Aorta (tissue), 5 donors: ENCODE results near the gene KCNIP1. TPM values are rescaled to one million over a fixed set of nuclear protein-coding genes. Genes with fewer than 3 reads are reported as not detected.

ENCODE experiments used
- ATAC-seq: fragments of 200-7000 bp; cut with Tn5 transposase; one replicate; pipeline ENCODE4 v1.9.1; 2022; ENCODE audit warnings: moderate library complexity; ENCODE audit not compliant: low FRiP score
- DNase-seq, 2 donors: peaks; one replicate each; pipeline ENCODE4 v3.0.0-alpha.2; 2020
- H3K27ac ChIP-seq, 2 donors: one replicate each; pipeline ENCODE4 v1.5.1; 2013; ENCODE audit warnings: low read length in 2 of 2, mild to moderate bottlenecking in 2 of 2, moderate library complexity in 2 of 2, control low read depth in 1 of 2, inconsistent platforms in 1 of 2, low read depth in 1 of 2
- H3K27me3 ChIP-seq, 2 donors: one replicate each; pipeline ENCODE4 v1.6.1; 2013; ENCODE audit warnings: control low read depth in 1 of 2, low read length in 1 of 2, mild to moderate bottlenecking in 1 of 2, moderate library complexity in 1 of 2; ENCODE audit not compliant: insufficient read depth in 2 of 2, control insufficient read depth in 1 of 2
- H3K36me3 ChIP-seq, 2 donors: one replicate each; pipeline ENCODE4 v1.6.1; 2013; ENCODE audit warnings: control low read depth in 1 of 2, low read length in 1 of 2, mild to moderate bottlenecking in 1 of 2; ENCODE audit not compliant: insufficient read depth in 2 of 2, control insufficient read depth in 1 of 2
- H3K4me1 ChIP-seq, 2 donors: one replicate each; pipeline ENCODE4 v1.6.1; 2013; ENCODE audit warnings: low read length in 2 of 2, control low read depth in 1 of 2, mild to moderate bottlenecking in 1 of 2, moderate library complexity in 1 of 2; ENCODE audit not compliant: insufficient read depth in 2 of 2, control insufficient read depth in 1 of 2
- H3K4me3 ChIP-seq, 2 donors: one replicate each; pipeline ENCODE4 v1.5.1; 2013; ENCODE audit warnings: low read length in 2 of 2, control low read depth in 1 of 2, mild to moderate bottlenecking in 1 of 2
- H3K9me3 ChIP-seq: one replicate; pipeline ENCODE4 v1.6.1; 2013; ENCODE audit warnings: mild to moderate bottlenecking, low read length; ENCODE audit not compliant: control insufficient read depth
- WGBS, 2 donors: extraction: QIAGEN DNeasy Blood & Tissue Kit; methylation state at CpG; one replicate each; pipeline ENCODE4 v1.1.7; 2013; 5-methylcytosine and 5-hydroxymethylcytosine counted together
- intact Hi-C, 2 donors: fragments of 100-400 bp; cut with DNase I; formaldehyde crosslinking; loops; one replicate each; pipeline versions ENCODE4 v1.14.2 to v1.15.0; 2022
- polyA plus RNA-seq, 2 donors: library from polyadenylated mRNA; stranded (reverse); fragments of 200-250 nt; gene quantifications; one replicate each; pipeline ENCODE4 v1.2.3, GENCODE V29; 2013
- total RNA-seq, 2 donors: library from RNA; stranded (reverse); fragmentation: NEBNext Ultra II Directional; extraction: Animal tissue kit (Norgen Biotek cat#: 25700); gene quantifications; one replicate each; pipeline ENCODE4 v1.2.1, GENCODE V29; 2021
- donor health status: healthy with polysubstance abuse.
- donor health status: Bipolar disorder and iron deficiency.
- donor health status: DM: no; HTN: no; CAD: no.
- donor health status: DM: no; HTN: no; CAD: no.
- donor health status: DM: yes; HTN: yes; CAD: no.

KCNIP1 gene
- total and polyA plus RNA-seq, 4 donors = 0.42 TPM; not detected in 3

GRCh38 chr5:170510126-170510525 is 6.3 kb downstream of the KCNIP1 start:
- Histone ChIP-seq H3K27me3 (no peaks in the 10 kb centered on the region), H3K27ac (no peak overlapping the region), H3K36me3 (no peaks in the 10 kb centered on the region), H3K9me3 (no peaks in the 10 kb centered on the region), H3K4me3 (no peak overlapping the region), H3K4me1 (no peaks in the 10 kb centered on the region)
- ATAC-seq (no peak), DNase-seq (no peak)
- intact Hi-C loops = no loop called here
- WGBS, 2 donors = 96 to 98% methylated on average over 7 of the region's 7 CpGs

- no peaks in the 10 kb centered on the region for H3K27me3 ChIP-seq
- H3K27ac ChIP-seq = no peak overlapping the region
- intact Hi-C loops = no loop called here
- no peak for DNase-seq
- no peaks in the 10 kb centered on the region for H3K9me3 ChIP-seq
- no peak overlapping the region for H3K4me3 ChIP-seq
- no peaks in the 10 kb centered on the region for H3K36me3 ChIP-seq
- no peak for ATAC-seq
- WGBS, 2 donors = 86 to 90% methylated on average over 5 of the region's 5 CpGs
- no peaks in the 10 kb centered on the region for H3K4me1 ChIP-seq
These were observed 6.7 kb downstream of the KCNIP1 start for GRCh38 chr5:170510559-170510958.

- no peak overlapping the region for H3K27ac ChIP-seq
- H3K27me3 ChIP-seq = no peaks in the 10 kb centered on the region
- no peaks in the 10 kb centered on the region for H3K36me3 ChIP-seq
- ATAC-seq = no peak
- 90 to 91% methylated on average over 8 of the region's 8 CpGs for WGBS, 2 donors
- intact Hi-C loops = no loop called here
- no peak for DNase-seq
- H3K4me3 ChIP-seq = no peak overlapping the region
- no peaks in the 10 kb centered on the region for H3K4me1 ChIP-seq
- H3K9me3 ChIP-seq = no peaks in the 10 kb centered on the region
These were observed 7.9 kb downstream of the KCNIP1 start for GRCh38 chr5:170511551-170512258.

- DNase-seq = no peak
These were observed 10.2 kb downstream of the KCNIP1 start for GRCh38 chr5:170513856-170514525.

GRCh38 chr5:170517411-170517810 is 13.6 kb downstream of the KCNIP1 start:
- intact Hi-C loops = no loop called here
- no peak overlapping the region for H3K27ac ChIP-seq
- no peaks in the 10 kb centered on the region for H3K4me1 ChIP-seq
- H3K4me3 ChIP-seq = no peak overlapping the region
- no peak for ATAC-seq
- H3K27me3 ChIP-seq = no peaks in the 10 kb centered on the region
- DNase-seq = no peak
- H3K36me3 ChIP-seq = no peaks in the 10 kb centered on the region
- 97 to 100% methylated on average over 2 of the region's 2 CpGs for WGBS, 2 donors
- peaks cover 2% of the 10 kb centered on the region for H3K9me3 ChIP-seq

More at GRCh38 chr5:170513856-170514525, 10.2 kb downstream of the KCNIP1 start:
- H3K4me3 ChIP-seq = no peak overlapping the region
- H3K9me3 ChIP-seq = no peaks in the 10 kb centered on the region
- H3K27ac ChIP-seq = no peak overlapping the region
- intact Hi-C loops = no loop called here
- no peak for ATAC-seq
- no peaks in the 10 kb centered on the region for H3K4me1 ChIP-seq
- no peaks in the 10 kb centered on the region for H3K36me3 ChIP-seq
- no peaks in the 10 kb centered on the region for H3K27me3 ChIP-seq
- WGBS, 2 donors = 86 to 87% methylated on average over 5 of the region's 5 CpGs

- H3K4me3 ChIP-seq = no peak overlapping the region
- 70 to 71% methylated on average over 5 of the region's 5 CpGs for WGBS, 2 donors
- intact Hi-C loops = no loop called here
- H3K9me3 ChIP-seq = peaks cover 2% of the 10 kb centered on the region
- H3K4me1 ChIP-seq = no peaks in the 10 kb centered on the region
- DNase-seq (no peak), ATAC-seq (no peak)
- no peaks in the 10 kb centered on the region for H3K27me3 ChIP-seq
- no peak overlapping the region for H3K27ac ChIP-seq
- no peaks in the 10 kb centered on the region for H3K36me3 ChIP-seq
These were observed 14.5 kb downstream of the KCNIP1 start for GRCh38 chr5:170518277-170518676.

- H3K9me3 ChIP-seq = peaks cover 2% of the 10 kb centered on the region
- no peaks in the 10 kb centered on the region for H3K27me3 ChIP-seq
- H3K4me3 ChIP-seq = no peak overlapping the region
- DNase-seq = no peak
- WGBS, 2 donors = 57 to 79% methylated on average over 5 of the region's 5 CpGs
- no peaks in the 10 kb centered on the region for H3K36me3 ChIP-seq
- H3K4me1 ChIP-seq = no peaks in the 10 kb centered on the region
- H3K27ac ChIP-seq = no peak overlapping the region
- intact Hi-C loops = no loop called here
- ATAC-seq = no peak
These were observed 15.7 kb downstream of the KCNIP1 start for GRCh38 chr5:170519549-170519948.

GRCh38 chr5:170520372-170520771 is 16.6 kb downstream of the KCNIP1 start:
- H3K27me3 ChIP-seq = no peaks in the 10 kb centered on the region
- ATAC-seq (no peak), DNase-seq (no peak)
- H3K36me3 ChIP-seq = no peaks in the 10 kb centered on the region
- intact Hi-C loops = no loop called here
- H3K4me3 ChIP-seq = no peak overlapping the region
- H3K9me3 ChIP-seq = peaks cover 2% of the 10 kb centered on the region
- WGBS, 2 donors = 75 to 77% methylated on average over 6 of the region's 6 CpGs
- H3K4me1 ChIP-seq = no peaks in the 10 kb centered on the region
- no peak overlapping the region for H3K27ac ChIP-seq
